Thyroid gland (tissue), 4 donors: ENCODE results near the gene CENPL. TPM values are rescaled to one million over a fixed set of nuclear protein-coding genes. Genes with fewer than 3 reads are reported as not detected.
"Not testable (repeated sequence)": the region's sequence is repeated elsewhere in the genome, so short reads cannot be mapped to it uniquely, and the experiment has no call there.

Source experiments
- DNase-seq, 2 donors: peaks; one replicate each; pipeline ENCODE4 v3.0.0-alpha.2; 2019
- H3K27ac ChIP-seq, 3 donors: fragments of 200-600 bp; sonication (generic); 1 replicate in 2 of 3; 2 replicates in 1 of 3; pipeline ENCODE4 v1.5.1; 2016 to 2019; ENCODE audit warnings: mild to moderate bottlenecking in 1 of 3, moderate library complexity in 1 of 3
- H3K27me3 ChIP-seq: fragments of 200-600 bp; sonication (generic); one replicate; pipeline ENCODE4 v1.5.1; 2019
- H3K36me3 ChIP-seq, 2 donors: fragments of 200-600 bp; sonication (generic); one replicate each; pipeline ENCODE4 v1.5.1; 2016 to 2019
- H3K4me1 ChIP-seq, 2 donors: fragments of 200-600 bp; sonication (generic); one replicate each; pipeline ENCODE4 v1.5.1; 2017 to 2019
- H3K4me3 ChIP-seq, 3 donors: fragments of 200-600 bp; sonication (generic); replicated peaks in 1 of 3; 1 replicate in 2 of 3; 2 replicates in 1 of 3; pipeline ENCODE4 v1.5.1; 2016; ENCODE audit warnings: mild to moderate bottlenecking in 1 of 3
- H3K9me3 ChIP-seq: fragments of 200-600 bp; sonication (generic); one replicate; pipeline ENCODE4 v1.5.1; 2017
- POLR2A ChIP-seq, 2 donors: fragments of 450-650 bp; IDR thresholded peaks; one replicate each; pipeline ENCODE4 v1.6.1; 2017; ENCODE audit warnings: antibody characterized with exemption in 2 of 2, mild to moderate bottlenecking in 2 of 2, moderate library complexity in 1 of 2
- WGBS, 2 donors: methylation state at CpG; one replicate each; pipeline ENCODE4 v1.1.5; 2017; 5-methylcytosine and 5-hydroxymethylcytosine counted together
- intact Hi-C: fragments of 100-400 bp; cut with DNase I; formaldehyde crosslinking; loops from one replicate; pipeline ENCODE4 v1.15.1; 2023
- total RNA-seq, 4 donors: library from RNA; depleted of rRNA; stranded (reverse); fragments of >200 nt; gene quantifications; one replicate each; pipeline ENCODE4 v1.2.3, GENCODE V29; 2016
- TF ChIP-seq, protein P1 (sequence below), 6 experiments: fragments of 200-600 bp in 3 of 6; fragments of 450-650 bp in 3 of 6; sonication (generic) in 3 of 6; IDR thresholded peaks; one replicate each; pipeline ENCODE4 v1.5.1; 2016 to 2019; ENCODE audit warnings: antibody characterized with exemption in 6 of 6, mild to moderate bottlenecking in 2 of 6, inconsistent platforms in 1 of 6, moderate library complexity in 1 of 6

The CENPL gene
- total RNA-seq, 4 donors from 2014 or later, result 4.4 to 8.1 (median 5.3) TPM

- 93 to 97% methylated on average over 5 of the region's 5 CpGs for WGBS, 2 donors
- TF ChIP-seq POLR2A (IDR thresholded peaks at IDR 0.05), result no peak
- TF ChIP-seq, protein P1, sequence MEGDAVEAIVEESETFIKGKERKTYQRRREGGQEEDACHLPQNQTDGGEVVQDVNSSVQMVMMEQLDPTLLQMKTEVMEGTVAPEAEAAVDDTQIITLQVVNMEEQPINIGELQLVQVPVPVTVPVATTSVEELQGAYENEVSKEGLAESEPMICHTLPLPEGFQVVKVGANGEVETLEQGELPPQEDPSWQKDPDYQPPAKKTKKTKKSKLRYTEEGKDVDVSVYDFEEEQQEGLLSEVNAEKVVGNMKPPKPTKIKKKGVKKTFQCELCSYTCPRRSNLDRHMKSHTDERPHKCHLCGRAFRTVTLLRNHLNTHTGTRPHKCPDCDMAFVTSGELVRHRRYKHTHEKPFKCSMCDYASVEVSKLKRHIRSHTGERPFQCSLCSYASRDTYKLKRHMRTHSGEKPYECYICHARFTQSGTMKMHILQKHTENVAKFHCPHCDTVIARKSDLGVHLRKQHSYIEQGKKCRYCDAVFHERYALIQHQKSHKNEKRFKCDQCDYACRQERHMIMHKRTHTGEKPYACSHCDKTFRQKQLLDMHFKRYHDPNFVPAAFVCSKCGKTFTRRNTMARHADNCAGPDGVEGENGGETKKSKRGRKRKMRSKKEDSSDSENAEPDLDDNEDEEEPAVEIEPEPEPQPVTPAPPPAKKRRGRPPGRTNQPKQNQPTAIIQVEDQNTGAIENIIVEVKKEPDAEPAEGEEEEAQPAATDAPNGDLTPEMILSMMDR (IDR thresholded peaks at IDR 0.05), result no peak
- no peaks in the 10 kb centered on the region for H3K4me1 ChIP-seq
- intact Hi-C loops, result no loop called here
- no peak for DNase-seq
- H3K27me3 ChIP-seq, result no peaks in the 10 kb centered on the region
- no peak overlapping the region for H3K27ac ChIP-seq
- H3K4me3 ChIP-seq, result no peak overlapping the region
- H3K9me3 ChIP-seq, result no peaks in the 10 kb centered on the region
- peaks cover 7 to 9% of the 10 kb centered on the region in 2 donors for H3K36me3 ChIP-seq
Observed at GRCh38 chr1:173775578-173776226, 49.0 kb downstream of the CENPL start.

GRCh38 chr1:173771560-173771959, 53.1 kb downstream of the CENPL start:
- intact Hi-C loops, result no loop called here
- peaks cover 5 to 9% of the 10 kb centered on the region in 2 donors for H3K36me3 ChIP-seq
- H3K27me3 ChIP-seq, result no peaks in the 10 kb centered on the region
- H3K4me3 ChIP-seq, result no peak overlapping the region
- TF ChIP-seq, protein P1 (IDR thresholded peaks at IDR 0.05), result no peak
- TF ChIP-seq POLR2A (IDR thresholded peaks at IDR 0.05), result no peak
- no peaks in the 10 kb centered on the region for H3K9me3 ChIP-seq
- WGBS, 2 donors, result 100% methylated on average over 1 of the region's 1 CpG
- no peaks in the 10 kb centered on the region for H3K4me1 ChIP-seq
- no peak overlapping the region for H3K27ac ChIP-seq
- DNase-seq, result no peak

- whole genome bisulfite sequencing, 2 donors, result 90 to 99% methylated on average over 9 of the region's 9 CpGs
- DNase-seq, H3K4me1 ChIP-seq: not testable (repeated sequence)
Observed at GRCh38 chr1:173770330-173770729, 54.4 kb downstream of the CENPL start.

DNA sequence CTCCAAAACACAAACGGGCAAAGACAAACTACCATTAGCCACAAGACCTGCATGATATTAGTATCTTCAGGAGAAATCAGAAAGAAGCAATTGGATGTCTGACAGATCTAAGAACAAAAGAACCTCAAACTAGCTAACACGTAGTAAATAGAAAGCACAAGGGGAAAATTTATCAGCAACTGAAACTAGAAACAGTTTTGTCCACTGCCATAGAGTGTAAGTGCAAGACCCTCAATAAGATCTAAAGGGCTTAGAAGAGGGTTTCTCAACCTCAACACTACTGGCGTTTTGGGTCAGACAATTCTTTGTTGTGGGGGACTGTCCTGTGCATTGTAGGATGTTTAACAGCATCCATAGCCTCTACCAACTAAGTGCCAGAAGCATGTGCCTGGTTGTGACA, 55.9 kb downstream of the CENPL start:
- no peak overlapping the region for H3K27ac ChIP-seq
- no peaks in the 10 kb centered on the region for H3K36me3 ChIP-seq
- H3K27me3 ChIP-seq, result no peaks in the 10 kb centered on the region
- H3K9me3 ChIP-seq, result no peaks in the 10 kb centered on the region
- no peak for DNase-seq
- intact Hi-C loops, result no loop called here
- WGBS, 2 donors, result 96 to 97% methylated on average over 3 of the region's 3 CpGs
- TF ChIP-seq, protein P1 (IDR thresholded peaks at IDR 0.05), result no peak
- no peak for TF ChIP-seq POLR2A (IDR thresholded peaks at IDR 0.05)
- no peak overlapping the region for H3K4me3 ChIP-seq
- H3K4me1 ChIP-seq, result no peaks in the 10 kb centered on the region

More at GRCh38 chr1:173770330-173770729, 54.4 kb downstream of the CENPL start:
- H3K36me3 ChIP-seq, intact Hi-C loops, H3K27me3 ChIP-seq, H3K9me3 ChIP-seq, H3K4me3 ChIP-seq, H3K27ac ChIP-seq: not testable (repeated sequence)

- intact Hi-C loops, result no loop called here
- no peak for DNase-seq
- H3K36me3 ChIP-seq, result no peaks in the 10 kb centered on the region
- H3K4me3 ChIP-seq, result no peak overlapping the region
- TF ChIP-seq, protein P1 (IDR thresholded peaks at IDR 0.05), result no peak
- TF ChIP-seq POLR2A (IDR thresholded peaks at IDR 0.05), result no peak
- no peaks in the 10 kb centered on the region for H3K4me1 ChIP-seq
- WGBS, 2 donors, result 83 to 88% methylated on average over 2 of the region's 2 CpGs
- H3K27ac ChIP-seq, result no peak overlapping the region
- no peaks in the 10 kb centered on the region for H3K9me3 ChIP-seq
- no peaks in the 10 kb centered on the region for H3K27me3 ChIP-seq
Observed at GRCh38 chr1:173768206-173768605, 56.5 kb downstream of the CENPL start.

DNA sequence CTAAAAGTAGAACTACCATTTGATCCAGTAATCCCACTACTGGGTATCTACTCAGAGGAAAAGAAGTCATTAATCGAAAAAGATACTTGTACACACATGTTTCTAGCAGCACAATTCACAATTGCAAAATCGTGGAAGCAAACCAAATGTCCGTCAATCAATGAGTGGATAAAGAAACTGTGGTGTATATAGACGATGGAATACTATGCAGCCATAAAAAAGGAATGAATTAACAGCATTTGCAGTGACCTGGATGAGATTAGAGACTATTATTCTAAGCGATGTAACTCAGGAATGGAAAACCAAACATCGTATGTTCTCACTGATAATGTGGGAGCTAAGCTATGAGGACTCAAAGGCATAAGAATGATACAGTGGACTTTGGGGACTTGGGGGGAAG, 60.4 kb downstream of the CENPL start:
- 97 to 98% methylated on average over 6 of the region's 6 CpGs for WGBS, 2 donors
- H3K4me1 ChIP-seq, H3K4me3 ChIP-seq, H3K9me3 ChIP-seq, H3K27me3 ChIP-seq, H3K27ac ChIP-seq, intact Hi-C loops, DNase-seq, H3K36me3 ChIP-seq: not testable (repeated sequence)
